KMS-11 (cell line): ENCODE results near the gene TK2.

Source experiments
- H2AFZ ChIP-seq: fragments of 200-600 bp; sonication (generic); 2 replicates; pipeline ENCODE4 v1.6.1; 2016; ENCODE audit warnings: antibody characterized with exemption, mixed run types, low read depth
- H3K27ac ChIP-seq: fragments of 200-600 bp; sonication (generic); 2 replicates; pipeline ENCODE4 v1.6.1; 2016; ENCODE audit warnings: mild to moderate bottlenecking, mixed run types
- H3K27me3 ChIP-seq: fragments of 200-600 bp; sonication (generic); 2 replicates; pipeline ENCODE4 v1.6.1; 2017; ENCODE audit warnings: mild to moderate bottlenecking, low read depth, mixed run types, moderate library complexity; ENCODE audit not compliant: insufficient read depth
- H3K36me3 ChIP-seq: fragments of 200-600 bp; sonication (generic); 2 replicates; pipeline ENCODE4 v1.6.1; 2017; ENCODE audit warnings: mild to moderate bottlenecking, mixed run types; ENCODE audit not compliant: insufficient read depth
- H3K4me1 ChIP-seq: fragments of 200-600 bp; sonication (generic); 2 replicates; pipeline ENCODE4 v1.6.1; 2016; ENCODE audit warnings: mild to moderate bottlenecking, low read depth, mixed run types; ENCODE audit not compliant: poor library complexity, severe bottlenecking
- H3K4me2 ChIP-seq: fragments of 200-600 bp; sonication (generic); 2 replicates; pipeline ENCODE4 v1.7.0; 2016; ENCODE audit warnings: mild to moderate bottlenecking, mixed run types
- H3K4me3 ChIP-seq: fragments of 200-600 bp; sonication (generic); IDR thresholded peaks from 2 replicates; pipeline ENCODE4 v1.6.1; 2017; ENCODE audit warnings: low read depth, low read length, mixed read lengths; ENCODE audit not compliant: insufficient read depth
- H3K79me2 ChIP-seq: fragments of 200-600 bp; sonication (generic); 2 replicates; pipeline ENCODE4 v1.6.1; 2016; ENCODE audit warnings: low read depth, mixed run types; ENCODE audit not compliant: insufficient read depth
- H3K9ac ChIP-seq: fragments of 200-600 bp; sonication (generic); 2 replicates; pipeline ENCODE4 v1.6.1; 2016; ENCODE audit warnings: mild to moderate bottlenecking, mixed run types
- H4K20me1 ChIP-seq: fragments of 200-600 bp; sonication (generic); 2 replicates; pipeline ENCODE4 v1.6.1; 2016; ENCODE audit warnings: mild to moderate bottlenecking, mixed run types; ENCODE audit not compliant: insufficient read depth
- CTCF ChIP-seq: fragments of 200-600 bp; sonication (generic); conservative IDR thresholded peaks from 2 replicates; pipeline ENCODE4 v1.6.1; 2017; ENCODE audit warnings: low read depth, mild to moderate bottlenecking, antibody characterized with exemption, low read length, moderate library complexity, mixed read lengths

The TK2 gene

GRCh38 chr16:66594739-66595138 lies 44.8 kb upstream of the TK2 start:
- no peak for TF ChIP-seq CTCF
- Histone ChIP-seq H3K9ac (no peak overlapping the region), H3K27me3 (peaks cover 7% of the 10 kb centered on the region; the same call in 1 of the 2 replicates), H3K27ac (no peak overlapping the region), H3K36me3 (no peaks in the 10 kb centered on the region), H3K4me2 (no peak overlapping the region), H4K20me1 (no peaks in the 10 kb centered on the region), H3K4me1 (peaks cover 9% of the 10 kb centered on the region), H3K79me2 (no peaks in the 10 kb centered on the region), H2AFZ (no peak overlapping the region), H3K4me3 (no peak overlapping the region)

- Histone ChIP-seq H3K79me2 (no peaks in the 10 kb centered on the region), H2AFZ (no peak overlapping the region), H3K4me3 (no peak overlapping the region), H3K36me3 (no peaks in the 10 kb centered on the region), H4K20me1 (no peaks in the 10 kb centered on the region), H3K27me3 (peaks cover 7% of the 10 kb centered on the region; the same call in 1 of the 2 replicates), H3K27ac (no peak overlapping the region), H3K9ac (no peak overlapping the region), H3K4me2 (no peak overlapping the region), H3K4me1 (peaks cover 12% of the 10 kb centered on the region)
- no peak for TF ChIP-seq CTCF
These were observed 42.9 kb upstream of the TK2 start for GRCh38 chr16:66592814-66593213.

- Histone ChIP-seq H3K9ac (no peak overlapping the region), H3K4me1 (peaks cover 12% of the 10 kb centered on the region), H3K4me2 (no peak overlapping the region), H2AFZ (no peak overlapping the region), H4K20me1 (no peaks in the 10 kb centered on the region), H3K4me3 (no peak overlapping the region), H3K79me2 (no peaks in the 10 kb centered on the region), H3K27me3 (peaks cover 7% of the 10 kb centered on the region; the same call in 1 of the 2 replicates), H3K27ac (no peak overlapping the region), H3K36me3 (no peaks in the 10 kb centered on the region)
- TF ChIP-seq CTCF: no peak
These were observed 42.3 kb upstream of the TK2 start for GRCh38 chr16:66592241-66592640.

- Histone ChIP-seq H3K4me3 (no peak overlapping the region), H3K4me2 (no peak overlapping the region), H3K36me3 (no peaks in the 10 kb centered on the region), H3K9ac (no peak overlapping the region), H3K27me3 (peaks cover 7% of the 10 kb centered on the region; the same call in 1 of the 2 replicates), H3K4me1 (peaks cover 12% of the 10 kb centered on the region), H4K20me1 (no peaks in the 10 kb centered on the region), H3K79me2 (no peaks in the 10 kb centered on the region), H3K27ac (no peak overlapping the region), H2AFZ (no peak overlapping the region)
- no peak for TF ChIP-seq CTCF
These were observed 41.1 kb upstream of the TK2 start for GRCh38 chr16:66591018-66591417.
